HG03139 (cell line): ENCODE measurements around the gene SH3GL1.

Source experiments
- ATAC-seq: cut with Tn5 transposase; IDR thresholded peaks from one replicate; pipeline ENCODE4 v1.9.1; 2021; ENCODE audit not compliant: unreplicated experiment

Gene SH3GL1

GRCh38 chr19:4376671-4376990 lies 23.7 kb downstream of the SH3GL1 start:
- ATAC-seq: no peak

GRCh38 chr19:4376028-4376670 lies 24.2 kb downstream of the SH3GL1 start:
- ATAC-seq: no peak

DNA sequence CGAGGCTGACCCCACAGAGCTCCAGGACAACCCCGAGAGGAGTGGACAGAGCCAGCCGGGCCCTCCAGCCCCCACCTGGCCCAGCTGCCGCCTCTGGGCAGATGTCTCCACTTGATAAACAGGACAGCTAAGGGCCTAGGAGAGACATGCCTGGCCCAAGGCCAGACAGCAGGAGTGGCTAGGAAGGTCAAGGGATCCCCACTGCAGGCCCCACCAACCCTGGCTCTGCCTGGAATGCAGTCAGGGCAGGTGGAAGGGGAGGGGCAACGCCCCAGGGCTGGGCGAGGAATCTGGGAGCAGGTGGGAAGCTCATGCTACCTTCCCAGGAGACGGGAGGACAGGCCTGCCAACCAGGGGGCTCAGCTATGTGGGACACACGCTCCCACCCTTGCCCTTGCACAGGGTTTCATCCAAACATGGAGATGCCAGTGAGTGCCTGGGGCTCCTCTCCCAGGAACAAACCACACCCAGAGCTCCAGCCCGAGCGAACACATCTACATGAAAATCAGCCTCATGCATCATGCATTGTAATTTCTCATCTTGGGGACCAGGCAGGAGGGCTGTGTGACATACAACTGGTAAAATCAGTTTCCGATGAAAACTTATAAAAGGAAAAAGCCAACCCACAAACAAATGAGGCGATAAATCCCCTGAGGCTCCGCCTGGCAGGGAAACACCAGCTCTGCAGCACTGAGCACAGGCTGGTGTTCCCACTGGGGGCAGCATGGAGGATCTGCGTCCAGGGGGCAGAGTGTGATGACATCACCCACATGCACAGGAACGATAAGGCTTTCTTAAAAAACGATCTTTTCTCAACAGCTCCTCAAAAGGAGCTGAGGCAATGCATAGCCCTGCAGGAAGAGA lies 25.0 kb downstream of the SH3GL1 start:
- no peak for ATAC-seq

GRCh38 chr19:4374498-4375163 lies 25.7 kb downstream of the SH3GL1 start:
- no peak for ATAC-seq

- no peak for ATAC-seq
These were observed 26.5 kb downstream of the SH3GL1 start for GRCh38 chr19:4373601-4374497.

GRCh38 chr19:4373013-4373367 lies 27.4 kb downstream of the SH3GL1 start:
- no peak for ATAC-seq

- ATAC-seq: no peak
These were observed 28.0 kb downstream of the SH3GL1 start for GRCh38 chr19:4372165-4373012.

GRCh38 chr19:4371247-4372164 lies 28.8 kb downstream of the SH3GL1 start:
- no peak for ATAC-seq

GRCh38 chr19:4370418-4371041 lies 29.8 kb downstream of the SH3GL1 start:
- ATAC-seq: no peak

- no peak for ATAC-seq
These were observed 30.5 kb downstream of the SH3GL1 start for GRCh38 chr19:4369888-4370260.

DNA sequence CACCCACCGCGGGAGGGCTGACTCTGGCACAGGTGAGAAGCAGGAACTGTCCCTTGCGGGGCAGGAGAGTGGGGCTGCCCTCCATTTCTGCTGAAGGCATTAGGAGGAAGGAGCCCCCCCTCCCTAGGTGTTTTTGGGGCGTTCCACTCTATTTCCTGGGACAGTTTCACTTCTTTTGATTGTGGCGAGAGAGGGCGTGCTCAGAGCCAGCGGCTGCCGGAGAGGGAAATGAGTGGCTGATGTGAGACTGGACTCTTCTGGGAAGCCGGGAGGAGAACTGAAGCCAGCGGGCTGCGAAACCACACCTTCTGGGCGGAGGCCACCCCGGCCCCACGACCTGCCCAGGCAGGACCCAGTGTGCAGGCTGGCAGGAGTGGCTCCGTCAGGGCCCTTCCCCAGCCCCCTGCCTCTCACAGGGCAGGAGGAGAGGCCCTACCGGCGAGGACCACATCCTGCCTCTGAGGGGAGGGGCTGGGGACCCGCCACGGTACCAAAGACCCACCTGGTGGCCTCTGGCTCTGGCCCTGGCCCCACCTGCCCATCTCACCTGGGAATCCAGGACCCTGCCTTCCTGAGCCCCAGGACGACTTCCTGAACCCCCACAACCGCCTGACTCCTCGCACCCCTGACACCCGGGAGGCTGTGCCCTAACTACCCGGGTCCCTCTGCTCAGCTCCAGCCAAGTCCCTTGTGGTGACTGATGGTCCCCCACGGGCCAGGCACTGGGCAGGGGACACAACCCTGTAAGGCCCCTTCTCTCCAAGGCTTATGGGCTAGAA lies 31.0 kb downstream of the SH3GL1 start:
- peak; percentile 45 for ATAC-seq

GRCh38 chr19:4368128-4368820 lies 32.1 kb downstream of the SH3GL1 start:
- no peak for ATAC-seq

DNA sequence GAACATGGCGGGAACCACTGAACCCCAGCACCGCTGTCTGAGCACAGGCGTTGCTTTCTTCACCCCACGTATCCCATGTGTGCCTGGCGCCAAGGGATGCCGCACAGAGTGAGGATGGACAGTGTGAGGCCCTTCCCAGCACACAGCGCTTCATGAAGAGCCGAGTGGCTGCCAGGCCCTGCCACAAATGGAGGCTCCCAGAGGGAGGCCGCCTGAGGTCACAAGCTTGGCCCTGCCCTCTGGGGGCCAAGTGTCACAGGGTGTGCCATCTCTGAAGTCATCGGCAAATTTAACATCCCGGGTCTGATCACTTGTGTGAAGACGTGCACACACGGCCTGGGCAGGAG lies 32.6 kb downstream of the SH3GL1 start:
- no peak for ATAC-seq

DNA sequence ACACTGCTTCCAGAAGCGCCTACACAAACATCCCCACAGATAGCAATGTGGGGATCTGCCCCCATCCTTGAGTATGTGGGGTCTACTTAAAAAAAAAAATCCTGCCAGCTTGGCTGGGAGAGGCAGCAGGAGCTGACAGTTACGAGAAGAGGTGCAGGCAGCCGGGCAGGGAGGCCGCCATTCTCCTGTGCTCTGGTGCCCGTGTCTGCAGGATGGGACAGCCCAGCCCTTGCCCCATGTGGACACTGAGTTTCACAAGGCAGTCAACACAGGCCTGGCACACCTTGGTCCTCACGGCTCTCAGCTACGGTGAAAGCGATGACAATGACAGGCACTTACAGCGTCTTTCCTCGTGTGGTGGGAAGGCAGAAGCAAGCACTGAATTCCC lies 33.0 kb downstream of the SH3GL1 start:
- ATAC-seq: no peak

GRCh38 chr19:4366666-4367335 lies 33.5 kb downstream of the SH3GL1 start:
- ATAC-seq: no peak

GRCh38 chr19:4365791-4366665 lies 34.3 kb downstream of the SH3GL1 start:
- ATAC-seq: no peak
